Body of pancreas (tissue), 4 donors: ENCODE data around the gene CHRD. TPM values are rescaled to one million over a fixed set of nuclear protein-coding genes. Genes with fewer than 3 reads are reported as not detected.
"Not testable (repeated sequence)": the region's sequence is repeated elsewhere in the genome, so short reads cannot be mapped to it uniquely, and the experiment has no call there.

ENCODE experiments used
- ATAC-seq: fragments of 150-250 bp; one replicate; pipeline ENCODE4 v1.9.1; 2016
- DNase-seq, 4 donors: peaks; one replicate each; pipeline ENCODE4 v3.0.0-alpha.2; 2019
- H3K27ac ChIP-seq, 4 donors: fragments of 200-600 bp; sonication (generic); 1 replicate in 3 of 4; 2 replicates in 1 of 4; pipeline versions ENCODE4 v1.5.1 to v1.6.1; 2016 to 2019; ENCODE audit warnings: mild to moderate bottlenecking in 1 of 4, mixed read lengths in 1 of 4, moderate library complexity in 1 of 4
- H3K27me3 ChIP-seq, 2 donors: fragments of 200-600 bp; sonication (generic); one replicate each; pipeline ENCODE4 v1.6.0; 2016; ENCODE audit warnings: mild to moderate bottlenecking in 1 of 2
- H3K36me3 ChIP-seq, 2 donors: fragments of 200-600 bp; sonication (generic); replicated peaks in 1 of 2; 2 replicates each; pipeline ENCODE4 v1.5.1; 2016; ENCODE audit warnings: low read depth in 2 of 2; ENCODE audit not compliant: insufficient read depth in 1 of 2
- H3K4me1 ChIP-seq: fragments of 200-600 bp; sonication (generic); one replicate; pipeline ENCODE4 v1.6.0; 2016
- H3K4me3 ChIP-seq, 2 donors: fragments of 200-600 bp; sonication (generic); 1 replicate in 1 of 2; 2 replicates in 1 of 2; pipeline ENCODE4 v1.5.1; 2016 to 2019
- H3K9me3 ChIP-seq, 3 donors: fragments of 200-600 bp; sonication (generic); 1 replicate in 2 of 3; 2 replicates in 1 of 3; pipeline ENCODE4 v1.5.1; 2016
- POLR2A ChIP-seq, 3 donors: fragments of 450-650 bp; IDR thresholded peaks; one replicate each; pipeline ENCODE4 v1.6.1; 2016; ENCODE audit warnings: antibody characterized with exemption in 3 of 3, mild to moderate bottlenecking in 2 of 3
- WGBS, 2 donors: methylation state at CpG; one replicate each; pipeline ENCODE4 v1.1.5; 2017; 5-methylcytosine and 5-hydroxymethylcytosine counted together
- intact Hi-C: fragments of 100-400 bp; cut with DNase I; formaldehyde crosslinking; loops from one replicate; pipeline ENCODE4 v1.15.1; 2023
- total RNA-seq, 2 donors: library from RNA; depleted of rRNA; stranded (reverse); fragments of >200 nt; gene quantifications; one replicate each; pipeline ENCODE4 v1.1.0, GENCODE V29; 2016
- TF ChIP-seq, protein P1 (sequence below), 7 experiments: fragments of 450-650 bp in 4 of 7; fragments of 200-600 bp in 3 of 7; sonication (generic) in 3 of 7; IDR thresholded peaks; one replicate each; pipeline ENCODE4 v1.5.1; 2016 to 2019; ENCODE audit warnings: antibody characterized with exemption in 7 of 7

Gene CHRD
- total RNA-seq, 2 donors from 2014 or later, result 47.2 to 50.4 TPM

DNA sequence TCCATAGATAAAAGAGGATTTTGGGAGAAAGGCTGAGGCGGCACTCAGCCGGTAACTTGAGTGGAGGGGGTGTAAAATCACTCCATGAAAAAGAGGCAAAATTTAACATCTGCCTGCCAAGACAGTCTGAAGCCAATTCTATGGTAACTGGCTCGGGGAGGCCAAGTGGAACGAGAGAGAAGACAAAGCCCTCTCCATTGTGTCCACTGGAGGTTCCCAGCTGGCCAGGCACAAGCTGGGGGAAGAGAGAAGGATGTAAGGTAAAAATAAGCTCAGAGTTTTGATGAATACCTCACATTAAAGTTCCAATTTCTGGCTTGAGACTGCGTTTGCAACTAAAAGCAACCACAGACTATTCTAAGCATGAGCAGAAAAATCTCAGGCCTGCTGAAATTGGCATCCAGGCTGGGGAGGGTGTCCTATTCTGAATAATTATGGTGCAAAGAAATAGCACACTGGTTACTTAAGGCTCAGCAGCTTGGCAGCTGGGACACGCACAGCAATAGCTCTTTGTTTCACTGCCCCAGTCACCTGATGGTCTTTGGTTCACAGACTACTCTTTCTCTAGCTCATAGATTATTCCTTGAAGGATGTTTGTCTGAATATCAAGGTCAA is 48.8 kb downstream of the CHRD start:
- H3K27ac ChIP-seq, result no peak overlapping the region
- TF ChIP-seq, protein P1, sequence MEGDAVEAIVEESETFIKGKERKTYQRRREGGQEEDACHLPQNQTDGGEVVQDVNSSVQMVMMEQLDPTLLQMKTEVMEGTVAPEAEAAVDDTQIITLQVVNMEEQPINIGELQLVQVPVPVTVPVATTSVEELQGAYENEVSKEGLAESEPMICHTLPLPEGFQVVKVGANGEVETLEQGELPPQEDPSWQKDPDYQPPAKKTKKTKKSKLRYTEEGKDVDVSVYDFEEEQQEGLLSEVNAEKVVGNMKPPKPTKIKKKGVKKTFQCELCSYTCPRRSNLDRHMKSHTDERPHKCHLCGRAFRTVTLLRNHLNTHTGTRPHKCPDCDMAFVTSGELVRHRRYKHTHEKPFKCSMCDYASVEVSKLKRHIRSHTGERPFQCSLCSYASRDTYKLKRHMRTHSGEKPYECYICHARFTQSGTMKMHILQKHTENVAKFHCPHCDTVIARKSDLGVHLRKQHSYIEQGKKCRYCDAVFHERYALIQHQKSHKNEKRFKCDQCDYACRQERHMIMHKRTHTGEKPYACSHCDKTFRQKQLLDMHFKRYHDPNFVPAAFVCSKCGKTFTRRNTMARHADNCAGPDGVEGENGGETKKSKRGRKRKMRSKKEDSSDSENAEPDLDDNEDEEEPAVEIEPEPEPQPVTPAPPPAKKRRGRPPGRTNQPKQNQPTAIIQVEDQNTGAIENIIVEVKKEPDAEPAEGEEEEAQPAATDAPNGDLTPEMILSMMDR (IDR thresholded peaks at IDR 0.05), result no peak
- no peak for TF ChIP-seq POLR2A (IDR thresholded peaks at IDR 0.05)
- DNase-seq (no peak), ATAC-seq (no peak)
- 67 to 78% methylated on average over 6 of the region's 6 CpGs for WGBS, 2 donors
- intact Hi-C loops, result no loop called here
- H3K4me3 ChIP-seq, result no peak overlapping the region
- no peaks in the 10 kb centered on the region for H3K27me3 ChIP-seq
- H3K36me3 ChIP-seq, result no peaks in the 10 kb centered on the region
- H3K4me1 ChIP-seq, result no peaks in the 10 kb centered on the region
- H3K9me3 ChIP-seq, result no peaks in the 10 kb centered on the region

DNA sequence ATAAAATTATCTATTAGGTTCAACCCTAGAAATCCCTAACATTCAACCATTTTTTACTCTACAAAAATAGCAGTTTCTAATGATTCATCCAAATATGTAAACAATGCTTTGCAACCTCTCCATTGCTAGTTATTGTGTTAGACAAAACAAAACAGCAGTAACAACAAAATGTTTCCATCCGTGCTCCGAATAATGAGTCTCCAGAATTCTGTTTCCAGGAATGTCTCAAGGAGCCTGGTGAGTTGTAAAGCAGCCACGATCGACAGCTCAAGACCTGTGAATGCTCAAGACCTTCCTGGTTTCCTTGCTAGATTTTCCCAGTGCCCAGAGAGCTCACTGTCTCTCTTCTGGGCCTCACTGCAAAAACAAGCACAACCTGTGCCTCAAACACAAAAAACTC is 49.9 kb downstream of the CHRD start:
- no peak for DNase-seq
- H3K27me3 ChIP-seq, result no peaks in the 10 kb centered on the region
- TF ChIP-seq POLR2A (IDR thresholded peaks at IDR 0.05), result no peak
- TF ChIP-seq, protein P1 (IDR thresholded peaks at IDR 0.05), result no peak
- H3K27ac ChIP-seq, result no peak overlapping the region
- no peak for ATAC-seq
- no peak overlapping the region for H3K4me3 ChIP-seq
- intact Hi-C loops, result no loop called here
- no peaks in the 10 kb centered on the region for H3K9me3 ChIP-seq
- H3K4me1 ChIP-seq, result no peaks in the 10 kb centered on the region
- H3K36me3 ChIP-seq, result no peaks in the 10 kb centered on the region
- 82% methylated on average over 4 of the region's 4 CpGs for WGBS, 2 donors

DNA sequence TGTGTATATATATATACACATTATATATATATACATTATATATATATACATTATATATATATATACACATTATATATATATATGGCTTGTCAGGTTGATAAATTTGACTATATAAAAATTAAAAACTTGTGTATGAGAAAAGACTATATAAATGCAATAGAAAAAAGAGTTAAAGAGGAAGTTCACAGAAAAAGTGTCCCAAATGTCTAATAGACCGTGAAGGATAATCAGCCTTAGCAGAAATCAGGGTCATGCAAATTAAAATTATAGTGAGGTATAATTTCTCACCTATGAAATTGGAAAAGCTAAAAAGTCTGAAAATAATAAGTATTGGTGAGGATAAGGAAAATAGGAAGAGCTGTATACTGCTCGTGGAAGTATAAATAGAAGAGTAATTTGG is 51.1 kb downstream of the CHRD start:
- DNase-seq (no peak), ATAC-seq (no peak)
- intact Hi-C loops, result no loop called here
- H3K27me3 ChIP-seq, result no peaks in the 10 kb centered on the region
- H3K4me3 ChIP-seq, result no peak overlapping the region
- 79 to 86% methylated on average over 2 of the region's 2 CpGs for WGBS, 2 donors
- no peaks in the 10 kb centered on the region for H3K9me3 ChIP-seq
- no peak overlapping the region for H3K27ac ChIP-seq
- no peak for TF ChIP-seq POLR2A (IDR thresholded peaks at IDR 0.05)
- TF ChIP-seq, protein P1 (IDR thresholded peaks at IDR 0.05), result no peak
- no peaks in the 10 kb centered on the region for H3K36me3 ChIP-seq
- no peaks in the 10 kb centered on the region for H3K4me1 ChIP-seq

DNA sequence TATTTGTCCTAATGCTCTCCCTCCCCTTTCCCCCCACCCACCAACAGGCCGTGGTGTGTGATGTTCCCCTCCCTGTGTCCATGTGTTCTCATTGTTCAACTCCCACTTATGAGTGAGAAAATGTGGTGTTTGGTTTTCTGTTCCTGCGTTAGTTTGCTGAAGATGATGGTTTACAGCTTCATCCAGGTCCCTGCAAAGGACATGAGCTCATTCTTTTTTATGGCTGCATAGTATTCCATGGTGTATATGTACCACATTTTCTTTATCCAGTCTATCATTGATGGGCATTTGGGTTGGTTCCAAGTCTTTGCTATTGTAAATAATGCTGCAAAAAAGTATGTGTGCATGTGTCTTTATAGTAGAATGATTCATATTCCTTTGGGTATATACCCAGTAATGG is 53.3 kb downstream of the CHRD start:
- H3K4me3 ChIP-seq, H3K4me1 ChIP-seq, H3K27ac ChIP-seq, intact Hi-C loops, H3K27me3 ChIP-seq, ATAC-seq, H3K9me3 ChIP-seq, H3K36me3 ChIP-seq, DNase-seq: not testable (repeated sequence)
- WGBS, 2 donors, result 59 to 71% methylated on average over 2 of the region's 2 CpGs

DNA sequence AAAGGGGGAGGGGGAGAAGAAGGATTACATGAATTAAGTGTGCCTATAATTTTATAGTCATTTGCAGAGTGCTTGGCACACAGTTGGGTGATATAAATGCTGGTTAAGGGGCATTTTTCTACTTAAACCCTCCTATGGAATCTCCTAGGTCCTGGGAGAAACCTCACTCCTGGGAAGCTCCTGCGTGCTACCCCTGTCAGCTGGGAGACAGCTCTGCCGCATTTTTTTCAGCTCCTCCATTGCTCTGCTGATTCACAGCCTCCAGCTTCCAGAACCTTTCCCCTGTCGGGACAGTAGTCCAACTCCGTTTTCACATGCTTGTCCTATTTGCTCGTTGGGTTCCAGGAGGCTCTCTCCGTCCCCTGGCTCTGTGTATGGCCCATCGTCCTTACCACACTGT is 59.2 kb downstream of the CHRD start:
- WGBS, 2 donors, result 30 to 46% methylated on average over 7 of the region's 7 CpGs
- Histone ChIP-seq H3K9me3 (no peaks in the 10 kb centered on the region), H3K36me3 (no peaks in the 10 kb centered on the region), H3K27me3 (no peaks in the 10 kb centered on the region), H3K4me1 (no peaks in the 10 kb centered on the region), H3K27ac (no peak overlapping the region), H3K4me3 (no peak overlapping the region)
- intact Hi-C loops, result no loop called here
- ATAC-seq (no peak), DNase-seq (no peak)
- TF ChIP-seq, protein P1 (IDR thresholded peaks at IDR 0.05), result no peak
- TF ChIP-seq POLR2A (IDR thresholded peaks at IDR 0.05), result no peak

Other genes starting within 250 kb of the CHRD start
- 10 to 100 TPM in 1 of 2 donors, 1 to 10 TPM in 1; 9.9 to 21.8 TPM for gene EIF2B5, start 244.7 kb upstream of the CHRD start, total RNA-seq
- 10 to 100 TPM; 40.0 to 53.4 TPM for gene DVL3, start 224.7 kb upstream of the CHRD start, total RNA-seq
- gene AP2M1, start 205.2 kb upstream of the CHRD start, total RNA-seq, result 10 to 100 TPM; 53.4 to 70.9 TPM
- 10 to 100 TPM; 41.8 to 46.1 TPM for gene ABCF3, start 193.9 kb upstream of the CHRD start, total RNA-seq
- gene VWA5B2, start 150.5 kb upstream of the CHRD start, total RNA-seq, result 10 to 100 TPM in 1 of 2 donors, 1 to 10 TPM in 1; 6.0 to 15.8 TPM
- 10 to 100 TPM; 32.4 to 67.6 TPM for gene ALG3, start 131.1 kb upstream of the CHRD start, total RNA-seq
- gene EEF1AKMT4, start 130.4 kb upstream of the CHRD start, total RNA-seq, result 1 to 10 TPM; 3.0 to 3.4 TPM
- gene CAMK2N2, start 118.5 kb upstream of the CHRD start, total RNA-seq, result 1 to 10 TPM; 1.6 to 1.8 TPM
- gene ECE2, start 104.0 kb upstream of the CHRD start, total RNA-seq, result 10 to 100 TPM; 11.7 to 18.8 TPM
- gene PSMD2, start 80.8 kb upstream of the CHRD start, total RNA-seq, result 10 to 100 TPM; 75.0 to 83.7 TPM
- gene EIF4G1, start 65.4 kb upstream of the CHRD start, total RNA-seq, result 100 to 1,000 TPM; 146 to 213 TPM
- gene FAM131A, start 42.5 kb upstream of the CHRD start, total RNA-seq, result 10 to 100 TPM; 11.5 to 13.5 TPM
- gene CLCN2, start 18.4 kb upstream of the CHRD start, total RNA-seq, result 10 to 100 TPM in 1 of 2 donors, 1 to 10 TPM in 1; 7.5 to 12.2 TPM
- gene POLR2H, start 18.3 kb upstream of the CHRD start, total RNA-seq, result 100 to 1,000 TPM in 1 of 2 donors, 10 to 100 TPM in 1; 32.4 to 137 TPM
- not detected for gene THPO, start 1.8 kb upstream of the CHRD start, total RNA-seq
- 10 to 100 TPM in 1 of 2 donors, 1 to 10 TPM in 1; 7.9 to 10.1 TPM for gene EPHB3, start 181.7 kb downstream of the CHRD start, total RNA-seq